Measurements from ENCODE around the gene ZRANB1.

The ZRANB1 gene

DNA sequence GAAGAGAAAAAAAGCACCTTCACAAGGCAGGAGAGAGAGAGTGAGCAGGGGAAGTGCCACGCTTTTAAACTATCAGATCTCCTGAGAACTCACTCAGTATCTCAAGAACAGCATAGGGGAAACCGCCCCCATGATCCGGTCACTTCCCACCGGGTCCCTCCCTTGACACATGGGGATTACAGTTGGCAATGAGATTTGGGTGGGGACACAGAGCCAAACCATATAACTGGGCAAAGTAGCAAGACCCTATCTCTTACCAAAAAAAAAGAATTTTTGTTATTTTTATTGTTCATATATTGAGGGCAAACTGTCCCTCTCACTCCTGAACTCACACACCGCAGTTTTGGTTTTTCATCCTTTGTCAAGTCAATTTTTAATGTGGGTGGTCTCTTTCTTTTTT, 18.2 kb upstream of the ZRANB1 start:
- no peak for DNase-seq

DNA sequence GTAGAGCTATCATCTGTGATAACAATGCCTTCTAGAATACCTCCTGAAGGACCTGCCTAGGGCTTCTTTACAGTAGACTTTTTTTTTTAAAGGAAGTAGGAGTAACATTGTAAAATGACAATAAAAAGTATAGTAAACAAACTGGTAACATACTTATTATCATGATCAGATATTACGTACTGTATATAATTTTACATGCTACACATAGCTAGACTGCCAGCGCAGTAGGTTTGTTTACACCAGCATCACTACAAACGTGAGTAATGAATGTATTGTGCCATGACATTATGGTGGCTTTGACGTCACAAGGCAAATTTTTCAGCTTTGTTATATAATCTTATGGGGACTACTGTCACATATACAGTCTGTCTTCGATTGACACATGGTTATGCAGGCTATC, 15.4 kb upstream of the ZRANB1 start:
- no peak for DNase-seq

DNA sequence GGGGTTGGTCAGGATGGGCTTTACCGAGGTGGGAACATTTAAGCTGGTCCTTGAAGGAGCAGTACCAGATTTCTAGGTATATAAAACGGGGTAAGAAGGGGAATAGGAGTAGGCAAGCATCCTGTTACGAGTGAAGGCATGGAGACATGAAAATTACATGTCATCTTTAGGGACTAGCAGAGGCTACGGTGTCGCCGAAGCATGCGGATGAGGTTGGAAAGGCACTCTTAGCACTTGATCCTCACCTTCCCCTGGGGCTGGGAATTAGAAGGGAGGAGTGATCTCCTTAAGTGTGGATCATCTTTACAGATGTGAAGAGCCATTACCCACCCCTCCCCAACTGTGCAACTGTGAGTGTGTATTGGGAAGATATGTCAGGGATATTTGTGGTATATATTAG, 13.8 kb upstream of the ZRANB1 start:
- no peak for DNase-seq

DNA sequence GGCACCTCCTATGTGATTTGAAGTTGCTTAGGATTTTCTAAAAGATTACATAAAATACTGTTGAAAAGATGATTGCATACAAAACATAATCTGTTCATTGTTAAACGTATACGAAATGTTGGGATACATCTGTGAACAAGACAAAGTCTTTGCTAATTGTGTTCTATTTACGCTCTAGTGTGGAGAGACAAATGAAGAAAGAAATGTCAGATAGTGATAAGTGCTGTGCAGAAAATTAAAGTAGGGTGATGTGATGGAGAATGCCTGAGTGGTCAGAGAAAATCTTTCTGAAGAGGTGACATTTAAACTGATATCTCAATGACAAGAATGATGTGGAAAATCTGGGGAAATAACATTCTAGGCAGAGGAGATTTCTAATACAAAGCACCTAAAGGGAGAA, 13.4 kb upstream of the ZRANB1 start:
- no peak for DNase-seq

DNA sequence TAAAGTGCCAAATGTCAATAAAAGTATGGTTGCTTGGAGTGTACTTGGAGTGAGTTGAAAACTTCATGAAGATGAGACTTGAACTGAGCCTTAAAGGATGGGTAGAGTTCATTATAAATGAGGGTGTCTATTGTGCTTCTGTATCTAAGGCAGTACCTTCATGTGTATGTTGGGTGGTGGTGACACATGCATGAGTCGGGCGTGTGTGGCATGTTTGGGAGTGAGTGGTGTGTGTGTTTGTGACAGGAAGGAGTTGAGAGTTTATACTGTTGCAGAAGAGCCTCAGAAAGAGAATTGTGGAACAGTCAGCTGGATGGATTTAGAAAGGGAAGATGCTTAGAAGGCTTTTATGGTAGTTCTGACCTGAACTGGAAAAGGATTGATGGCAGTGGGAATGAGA, 6.0 kb upstream of the ZRANB1 start:
- DNase-seq, result no peak

DNA sequence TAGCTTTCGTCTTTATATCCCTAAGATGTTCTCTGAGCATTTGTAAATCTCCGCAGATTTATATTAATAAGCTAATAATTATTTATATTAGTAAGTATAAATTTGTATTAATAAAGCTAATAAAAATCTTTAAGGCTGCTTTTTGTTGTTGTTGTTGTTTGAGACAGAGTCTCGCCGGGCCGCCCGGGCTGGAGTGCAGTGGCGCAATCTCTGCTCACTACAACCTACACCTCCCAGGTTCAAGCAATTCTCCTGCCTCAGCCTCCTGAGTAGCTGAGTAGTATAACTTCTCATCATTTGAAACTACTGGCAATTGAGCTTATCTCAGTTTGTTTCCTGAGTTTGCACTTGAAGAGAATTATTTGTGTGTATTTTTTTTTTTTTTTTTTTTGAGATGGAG, 5.1 kb upstream of the ZRANB1 start:
- no peak for DNase-seq

DNA sequence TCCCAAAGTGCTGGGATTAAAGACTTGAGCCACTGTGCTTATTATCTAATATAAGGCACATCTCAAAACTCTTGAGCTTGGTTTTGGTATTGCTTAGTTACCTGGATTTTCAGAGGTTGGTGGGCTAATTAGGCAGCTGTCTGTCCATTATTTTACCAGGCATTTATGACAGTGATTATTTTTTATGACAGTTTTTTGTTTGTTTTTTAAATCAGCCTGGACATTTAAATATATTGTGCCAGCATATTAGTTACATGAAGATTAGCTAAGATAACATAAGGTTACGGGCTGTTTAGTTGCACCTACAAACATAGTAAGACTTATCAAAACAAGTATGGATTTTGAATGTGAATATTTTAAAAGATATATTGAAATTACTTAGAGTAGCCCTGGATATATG, 2.6 kb upstream of the ZRANB1 start:
- no peak for DNase-seq

DNA sequence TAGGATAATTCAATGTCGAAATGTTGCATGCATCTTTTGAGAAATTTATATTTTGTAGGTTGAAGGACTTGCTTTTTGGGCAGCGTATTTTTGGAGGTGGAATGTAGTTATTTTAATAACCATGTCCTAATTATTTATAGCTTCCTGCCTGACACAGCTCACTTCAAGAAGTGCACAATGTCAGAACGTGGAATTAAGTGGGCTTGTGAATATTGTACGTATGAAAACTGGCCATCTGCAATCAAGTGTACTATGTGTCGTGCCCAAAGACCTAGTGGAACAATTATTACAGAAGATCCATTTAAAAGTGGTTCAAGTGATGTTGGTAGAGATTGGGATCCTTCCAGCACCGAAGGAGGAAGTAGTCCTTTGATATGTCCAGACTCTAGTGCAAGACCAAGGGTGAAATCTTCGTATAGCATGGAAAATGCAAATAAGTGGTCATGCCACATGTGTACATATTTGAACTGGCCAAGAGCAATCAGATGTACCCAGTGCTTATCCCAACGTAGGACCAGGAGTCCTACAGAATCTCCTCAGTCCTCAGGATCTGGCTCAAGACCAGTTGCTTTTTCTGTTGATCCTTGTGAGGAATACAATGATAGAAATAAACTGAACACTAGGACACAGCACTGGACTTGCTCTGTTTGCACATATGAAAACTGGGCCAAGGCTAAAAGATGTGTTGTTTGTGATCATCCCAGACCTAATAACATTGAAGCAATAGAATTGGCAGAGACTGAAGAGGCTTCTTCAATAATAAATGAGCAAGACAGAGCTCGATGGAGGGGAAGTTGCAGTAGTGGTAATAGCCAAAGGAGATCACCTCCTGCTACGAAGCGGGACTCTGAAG, 620 bp downstream of the ZRANB1 start:
- no peak for DNase-seq

DNA sequence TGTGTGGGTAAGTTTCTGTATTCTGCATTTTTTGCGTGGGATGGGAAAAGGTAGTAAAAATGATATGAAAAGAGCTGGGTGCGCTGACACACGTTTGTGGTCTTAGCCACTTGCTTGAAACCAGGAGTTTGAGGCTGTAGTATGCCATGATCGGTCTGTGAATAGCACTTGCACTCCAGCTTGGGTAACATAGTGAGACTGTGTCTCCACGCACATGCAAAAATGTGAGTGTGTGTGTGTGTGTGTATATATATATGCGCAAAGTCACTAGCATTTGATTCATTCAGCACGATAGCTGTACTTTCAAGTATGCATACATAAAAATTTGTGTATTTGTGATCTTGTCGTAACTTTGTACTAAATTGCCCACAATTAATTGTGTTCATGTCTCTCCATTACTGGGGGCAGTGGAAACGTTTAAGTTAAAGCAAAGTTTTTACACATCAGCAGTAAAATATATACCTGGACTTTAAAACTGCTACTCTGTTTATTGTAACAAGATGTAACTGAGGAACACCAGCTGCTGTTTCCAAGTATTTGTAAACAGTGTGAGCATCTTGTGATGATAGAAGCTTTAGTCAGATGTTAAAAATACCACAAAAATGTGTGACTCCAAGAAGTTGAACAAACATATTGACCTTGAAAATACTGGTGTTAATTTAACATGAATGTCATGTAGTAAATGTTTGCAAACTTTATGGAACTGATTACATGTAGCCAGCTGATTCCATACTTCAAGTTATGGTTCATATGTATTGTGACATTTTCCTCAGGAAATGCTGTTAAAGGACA, 1.6 kb downstream of the ZRANB1 start:
- no peak for DNase-seq

DNA sequence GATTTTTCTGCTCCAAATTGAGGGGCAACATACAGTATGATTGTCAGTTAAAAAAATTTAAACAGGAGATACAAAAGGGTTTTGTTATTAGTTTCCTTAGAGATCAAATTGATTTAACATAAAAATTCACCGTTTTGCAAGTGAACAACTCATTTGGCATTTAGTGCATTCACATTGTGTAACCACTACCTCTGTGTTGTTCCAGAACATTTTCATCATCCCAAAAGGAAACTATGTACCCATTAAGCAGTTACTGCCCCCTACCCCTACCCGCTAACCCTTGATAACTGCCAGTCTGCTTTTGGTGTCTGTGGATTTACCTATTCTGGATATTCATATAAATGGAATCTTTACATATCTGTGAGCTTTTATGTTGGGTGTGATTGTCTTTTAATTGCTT, 3.1 kb downstream of the ZRANB1 start:
- DNase-seq, result no peak

DNA sequence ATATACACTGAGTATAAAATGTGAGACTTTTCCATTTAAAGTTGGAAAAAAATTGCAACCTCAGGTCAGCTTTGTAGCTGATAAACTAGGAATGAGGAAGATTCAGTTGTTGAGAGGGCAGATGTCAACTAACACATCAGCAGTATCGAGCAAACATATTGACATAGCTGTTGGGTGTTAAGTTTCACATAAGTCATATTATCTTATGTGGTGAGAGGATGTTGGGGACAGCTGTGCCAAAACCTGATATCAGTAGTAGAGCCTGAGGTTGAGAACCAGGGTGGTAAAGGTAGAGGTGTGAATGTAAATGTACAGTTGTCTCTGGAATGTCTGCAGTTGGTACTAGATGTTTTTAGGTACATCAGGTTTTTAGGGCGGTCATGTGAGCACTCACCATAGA, 5.0 kb downstream of the ZRANB1 start:
- no peak for DNase-seq

DNA sequence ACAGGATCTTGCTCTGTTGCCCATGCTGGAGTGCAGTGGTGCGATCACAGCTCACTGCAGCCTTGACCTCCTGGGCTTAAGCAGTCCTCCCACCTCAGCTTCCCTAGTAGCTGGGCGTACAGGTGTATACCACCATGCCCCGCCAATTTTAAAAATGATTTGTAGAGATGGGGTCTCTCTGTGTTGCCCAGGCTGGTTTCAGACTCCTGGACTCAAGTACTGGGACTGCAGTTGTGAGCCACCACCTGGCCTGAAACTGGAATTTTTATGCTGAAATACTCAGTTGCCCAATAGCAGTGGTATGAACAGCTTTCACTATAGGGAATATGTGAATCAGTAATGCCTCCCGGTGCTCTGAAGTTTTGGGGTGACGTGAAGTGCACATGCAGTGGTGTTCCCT, 7.6 kb downstream of the ZRANB1 start:
- DNase-seq, result no peak

DNA sequence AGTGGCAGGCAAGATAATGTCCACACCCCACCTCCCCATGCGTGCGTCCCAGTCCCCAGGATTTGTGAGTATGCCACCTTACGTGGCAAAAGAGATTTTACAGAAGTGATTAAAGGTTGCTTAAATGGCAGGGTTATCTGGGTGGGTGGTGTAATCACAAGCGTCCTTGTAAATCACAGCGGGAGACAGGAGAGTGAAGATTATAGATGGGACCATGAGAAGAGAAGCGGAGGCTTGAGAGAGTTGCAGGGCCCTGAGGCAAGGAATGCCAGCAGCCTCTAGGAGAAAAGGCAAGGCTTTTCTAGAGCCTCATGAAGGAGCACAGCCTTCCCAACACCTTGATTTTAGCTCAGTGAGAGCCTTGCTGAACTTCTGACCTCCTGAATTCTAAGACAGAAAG, 10.2 kb downstream of the ZRANB1 start:
- no peak for DNase-seq

DNA sequence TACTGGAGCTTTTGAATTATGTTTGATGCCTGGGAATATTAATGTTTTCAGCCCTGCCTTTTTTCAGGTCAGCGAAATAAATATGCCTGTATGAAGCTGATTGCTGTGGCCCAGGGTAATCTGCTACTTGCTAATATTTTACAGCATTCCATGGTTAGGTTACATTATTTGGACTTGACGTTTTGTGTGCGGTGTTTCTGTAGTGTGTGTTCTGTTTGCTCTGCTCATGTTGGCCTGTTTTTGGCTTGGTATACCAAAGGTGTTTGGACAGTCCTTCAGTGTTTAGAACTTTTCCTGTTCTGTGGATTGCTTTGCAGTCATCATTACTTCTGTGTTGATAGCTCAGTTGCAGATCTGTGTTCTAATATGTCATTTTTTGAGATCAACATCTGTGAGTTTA, 11.5 kb downstream of the ZRANB1 start:
- no peak for DNase-seq

DNA sequence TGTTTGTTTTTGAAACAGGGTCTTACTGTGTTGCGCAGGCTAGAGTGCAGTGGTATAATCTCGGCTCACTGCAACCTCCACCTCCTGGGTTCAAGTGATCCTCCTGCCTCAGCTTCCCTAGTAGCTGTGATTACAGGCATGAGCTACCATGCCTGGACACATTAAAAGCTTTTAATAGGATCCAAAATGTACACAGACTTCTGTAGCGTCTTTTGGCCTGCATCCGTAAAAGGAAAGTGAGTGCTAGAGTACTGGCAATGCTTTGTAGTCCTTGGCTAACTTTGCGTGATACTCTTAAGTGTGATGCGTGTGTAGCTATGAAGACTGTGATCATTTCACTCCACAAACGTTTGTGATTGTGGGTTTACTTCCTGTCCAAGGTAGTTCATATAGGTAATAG, 13.3 kb downstream of the ZRANB1 start:
- no peak for DNase-seq

DNA sequence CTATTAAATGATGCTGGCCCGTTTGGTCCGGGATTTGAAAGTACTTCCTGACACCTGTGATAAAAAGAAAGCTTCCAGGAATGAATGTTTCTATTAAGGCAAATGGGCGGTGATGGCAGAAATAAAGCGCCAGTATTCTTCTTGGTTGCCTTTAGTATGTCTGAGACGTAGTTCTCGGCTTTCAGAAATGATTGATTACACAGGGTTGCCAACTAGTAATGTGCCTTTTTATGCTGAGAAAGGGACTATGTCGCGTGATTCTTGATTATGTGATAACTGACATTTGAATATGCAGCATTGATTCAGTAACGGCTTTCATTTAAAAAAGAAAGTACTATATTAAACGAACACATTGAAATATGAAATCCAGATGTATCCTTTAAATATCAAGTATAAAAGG, 13.9 kb downstream of the ZRANB1 start:
- DNase-seq, result no peak

DNA sequence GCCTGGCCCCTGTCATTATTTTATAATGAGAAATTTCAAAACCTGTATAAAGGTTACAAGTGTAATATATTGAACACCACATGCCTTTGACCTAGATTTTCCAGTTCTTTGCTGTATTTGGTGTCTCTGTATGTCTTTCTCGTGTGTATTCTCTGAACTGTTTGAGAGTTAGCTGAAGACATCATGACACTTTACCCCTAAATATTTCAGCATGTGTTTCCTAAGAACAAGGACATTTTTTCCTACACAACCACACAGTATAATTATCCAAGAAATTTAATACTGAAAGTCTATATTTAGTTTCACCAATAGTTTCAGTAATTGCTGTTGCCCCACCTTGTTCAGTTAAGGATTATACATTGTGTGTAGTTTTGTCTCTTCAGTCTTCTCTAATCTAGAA, 14.8 kb downstream of the ZRANB1 start:
- no peak for DNase-seq

DNA sequence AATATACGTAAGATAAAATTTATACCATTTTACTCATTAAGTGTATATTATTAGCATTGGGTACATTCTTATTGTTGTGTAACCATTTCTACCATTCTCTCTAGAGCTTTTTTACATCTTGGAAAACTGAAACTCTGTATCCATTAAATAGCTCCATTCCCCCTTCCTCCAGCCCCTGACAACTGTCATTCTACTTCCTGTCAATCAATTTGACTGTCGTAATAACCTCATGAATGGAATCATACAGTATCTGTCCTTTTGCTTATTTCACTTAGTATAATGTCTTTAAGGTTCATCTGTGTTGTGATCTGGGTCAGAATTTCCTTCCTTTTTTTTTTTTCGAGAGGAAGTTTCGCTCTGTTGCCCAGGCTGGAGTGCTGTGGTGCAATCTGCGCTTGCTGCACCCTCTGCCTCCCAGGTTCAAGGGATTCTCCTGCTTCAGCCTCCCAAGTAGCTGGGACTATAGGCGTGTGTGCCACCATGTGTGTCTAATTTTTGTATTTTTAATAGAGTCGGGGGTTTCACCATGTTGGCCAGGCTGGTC, 15.6 kb downstream of the ZRANB1 start:
- DNase-seq, result no peak

DNA sequence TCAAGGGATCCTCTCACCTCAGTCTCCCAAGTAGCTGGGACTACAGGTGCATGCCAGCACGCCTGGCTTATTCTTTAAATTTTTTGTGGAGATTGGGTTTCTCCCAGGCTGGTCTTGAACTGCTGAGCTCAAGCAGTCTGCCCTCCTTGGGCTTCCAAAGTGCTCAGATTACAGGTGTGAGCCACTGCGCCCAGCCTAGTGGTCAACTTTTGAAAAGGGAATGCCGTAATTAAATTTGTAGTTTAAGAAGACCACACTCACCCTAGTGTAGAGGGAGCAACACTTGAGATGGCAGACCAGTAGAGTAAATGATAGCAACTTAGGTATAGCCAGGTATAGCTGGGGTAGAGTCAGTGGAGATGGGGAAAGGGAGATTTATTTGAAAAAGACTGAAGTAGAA, 17.6 kb downstream of the ZRANB1 start:
- no peak for DNase-seq

DNA sequence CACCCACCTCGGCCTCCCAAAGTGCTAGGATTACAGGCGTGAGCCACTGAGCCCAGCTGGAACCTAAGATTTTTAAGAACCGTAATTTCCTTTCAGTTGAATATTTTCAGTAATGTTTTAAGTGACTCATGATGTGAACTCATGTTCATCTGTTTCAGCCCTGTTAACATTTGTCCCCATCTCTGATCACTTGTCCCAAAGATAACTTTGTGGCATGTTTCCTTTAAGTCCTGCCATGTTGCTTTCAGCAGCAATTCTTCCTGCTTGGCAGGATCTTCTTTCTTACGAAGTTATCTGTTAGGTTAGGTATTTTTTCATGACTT, 19.3 kb downstream of the ZRANB1 start:
- DNase-seq, result no peak

DNA sequence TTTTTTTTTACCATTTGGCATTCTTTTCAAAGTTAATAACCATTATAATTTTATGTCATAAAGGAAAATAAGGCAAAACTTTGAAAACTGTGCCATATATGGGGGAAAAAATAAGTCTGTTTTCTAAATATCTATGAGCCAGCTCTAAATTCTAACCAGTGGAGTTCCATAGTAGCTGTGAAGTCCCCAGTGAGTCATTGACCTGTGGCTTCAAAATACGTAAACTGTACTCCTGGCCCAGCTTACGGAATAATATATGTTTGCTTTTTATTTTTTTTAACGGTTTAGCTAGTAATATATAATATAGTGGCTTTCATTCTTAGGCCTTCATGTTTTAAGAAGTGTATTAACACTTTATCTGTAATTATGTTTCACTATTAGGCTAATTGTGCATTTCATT, 20.5 kb downstream of the ZRANB1 start:
- no peak for DNase-seq

DNA sequence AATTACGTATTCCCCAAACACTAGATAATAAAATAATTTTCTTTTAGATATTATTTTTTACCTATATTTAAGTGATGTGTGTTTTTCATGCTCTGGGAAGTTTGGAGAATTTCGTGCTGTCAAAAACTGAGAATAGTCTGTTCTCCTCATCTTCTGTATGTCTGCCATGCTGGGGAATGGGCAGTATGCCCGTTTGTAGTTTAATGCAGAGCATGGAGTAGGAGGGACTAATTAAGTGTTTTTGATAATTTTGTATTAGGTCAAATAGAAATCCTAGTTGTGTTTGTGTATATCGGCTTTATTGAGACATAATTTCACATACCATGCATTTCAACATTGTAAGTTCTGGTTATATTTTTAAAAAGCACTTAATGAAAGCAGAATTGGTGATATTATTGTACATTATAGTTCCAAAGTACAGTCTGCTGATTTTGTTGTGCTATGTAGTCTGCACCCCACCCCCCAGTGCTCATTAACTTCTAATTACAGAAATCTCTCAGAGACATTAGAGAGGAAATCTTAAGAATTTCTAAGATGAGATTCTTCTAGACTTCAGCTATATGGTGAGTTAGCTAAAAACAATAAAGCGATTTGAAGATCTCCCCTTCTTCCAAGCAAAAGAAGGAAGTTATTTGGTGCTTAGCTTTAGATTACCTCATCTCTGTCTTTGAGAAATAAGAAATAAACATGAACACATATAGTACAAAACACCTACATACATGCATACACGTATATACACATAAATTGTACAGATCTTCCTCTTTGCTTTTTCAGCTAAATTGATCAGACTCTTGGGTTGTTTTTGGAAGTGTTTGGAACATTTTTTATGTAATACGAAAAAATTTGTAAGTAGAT, 22.2 kb downstream of the ZRANB1 start:
- DNase-seq, result no peak

DNA sequence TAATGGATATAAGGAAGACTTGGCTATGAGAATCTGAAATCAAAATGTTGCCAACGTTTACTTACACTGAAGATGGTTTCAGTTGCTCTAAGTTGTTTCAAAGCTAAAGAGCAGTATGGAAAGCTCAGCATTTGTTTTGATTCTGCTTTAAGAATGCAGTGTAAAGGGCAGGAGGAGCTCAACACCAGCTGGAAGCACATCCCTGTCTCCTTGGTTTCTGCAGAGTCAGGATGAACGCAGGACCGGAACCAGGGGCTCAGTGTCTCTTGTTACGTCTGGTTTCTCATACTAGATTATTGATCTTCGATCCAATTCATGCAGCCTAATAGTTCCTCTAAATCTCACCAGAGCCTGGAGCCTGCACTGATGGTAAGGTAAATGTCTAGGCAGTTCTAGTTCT, 24.1 kb downstream of the ZRANB1 start:
- no peak for DNase-seq

DNA sequence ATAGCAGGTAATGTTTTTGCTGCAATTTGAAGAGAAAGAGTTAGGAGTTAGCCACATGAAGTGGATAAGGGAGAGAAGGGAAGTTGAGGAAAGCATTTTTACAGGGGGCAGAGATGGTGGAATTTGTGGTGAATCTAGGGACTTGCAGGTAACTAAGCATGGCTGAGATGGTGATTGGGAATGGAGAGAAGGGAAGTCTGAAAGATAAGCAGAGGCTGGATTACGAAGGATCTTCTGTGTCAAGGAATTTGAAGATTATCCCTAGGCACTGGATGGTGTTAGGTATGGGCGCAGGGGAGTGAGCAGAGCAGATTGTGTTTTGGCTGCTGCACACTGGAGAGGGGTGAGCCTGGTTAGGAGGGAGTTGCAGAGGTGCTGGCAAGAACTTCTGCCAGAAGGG, 25.3 kb downstream of the ZRANB1 start:
- DNase-seq, result no peak
